ENCODE measurements around the gene BCL7C. TPM values are rescaled to one million over a fixed set of nuclear protein-coding genes. Genes with fewer than 3 reads are reported as not detected.
A peak's percentile ranks its signal among the peaks of the same experiment; 100 is the strongest.

Gene BCL7C
- total RNA-seq, 1 donor from 2014 or later = 46.2 TPM

- Histone ChIP-seq H3K4me3 (peak overlapping the region; percentile 17 to 59), H3K27me3 (no peaks in the 10 kb centered on the region), H3K9me3 (no peaks in the 10 kb centered on the region), H3K4me1 (peaks cover 3 to 6% of the 10 kb centered on the region in 2 donors), H3K36me3 (no peaks in the 10 kb centered on the region), H3K27ac (peak overlapping the region in 1 of 2 donors; percentile 48)
- peak in 1 of 2 donors; percentile 89 for DNase-seq (ENCODE audit: low spot score in 2 of 2)
- peak; percentile 69 to 91 (median 82) for TF ChIP-seq CTCF (IDR thresholded peaks at IDR 0.05)
- intact Hi-C loops (cut with DNase I) = loop anchor here (1.0 to 2.0 kb wide), 4 partner anchors 30 to 76 kb away; partner anchors contain the start of gene BCL7C
Observed at GRCh38 chr16:30844671-30845449, 49.0 kb downstream of the BCL7C start.

- TF ChIP-seq CTCF (IDR thresholded peaks at IDR 0.05) = no peak
- H3K27ac ChIP-seq = no peak overlapping the region
- no peaks in the 10 kb centered on the region for H3K9me3 ChIP-seq
- H3K36me3 ChIP-seq = no peaks in the 10 kb centered on the region
- H3K4me3 ChIP-seq = no peak overlapping the region
- intact Hi-C loops (cut with DNase I) = loop anchor here (1.0 to 2.0 kb wide), 4 partner anchors 31 to 77 kb away; partner anchors contain the start of gene BCL7C
- H3K27me3 ChIP-seq = no peaks in the 10 kb centered on the region
- DNase-seq (ENCODE audit: low spot score in 2 of 2) = no peak
- peaks cover 3 to 6% of the 10 kb centered on the region in 2 donors for H3K4me1 ChIP-seq
Observed at GRCh38 chr16:30844346-30844670, 49.6 kb downstream of the BCL7C start.

- Histone ChIP-seq H3K9me3 (no peaks in the 10 kb centered on the region), H3K27me3 (no peaks in the 10 kb centered on the region), H3K27ac (no peak overlapping the region), H3K4me3 (no peak overlapping the region), H3K36me3 (no peaks in the 10 kb centered on the region), H3K4me1 (peaks cover 3 to 6% of the 10 kb centered on the region in 2 donors)
- no peak for DNase-seq (ENCODE audit: low spot score in 2 of 2)
- intact Hi-C loops (cut with DNase I) = no loop called here
- no peak for TF ChIP-seq CTCF (IDR thresholded peaks at IDR 0.05)
Observed at GRCh38 chr16:30843501-30843900, 50.4 kb downstream of the BCL7C start.

GRCh38 chr16:30842971-30843370 lies 50.9 kb downstream of the BCL7C start:
- H3K9me3 ChIP-seq = no peaks in the 10 kb centered on the region
- intact Hi-C loops (cut with DNase I) = no loop called here
- no peak overlapping the region for H3K27ac ChIP-seq
- peaks cover 3 to 6% of the 10 kb centered on the region in 2 donors for H3K4me1 ChIP-seq
- H3K4me3 ChIP-seq = no peak overlapping the region
- H3K27me3 ChIP-seq = no peaks in the 10 kb centered on the region
- H3K36me3 ChIP-seq = no peaks in the 10 kb centered on the region
- no peak for TF ChIP-seq CTCF (IDR thresholded peaks at IDR 0.05)
- DNase-seq (ENCODE audit: low spot score in 2 of 2) = no peak

- Histone ChIP-seq H3K4me1 (peaks cover 3 to 6% of the 10 kb centered on the region in 2 donors), H3K27me3 (no peaks in the 10 kb centered on the region), H3K4me3 (no peak overlapping the region), H3K27ac (no peak overlapping the region), H3K9me3 (no peaks in the 10 kb centered on the region), H3K36me3 (no peaks in the 10 kb centered on the region)
- DNase-seq (ENCODE audit: low spot score in 2 of 2) = no peak
- no peak for TF ChIP-seq CTCF (IDR thresholded peaks at IDR 0.05)
- intact Hi-C loops (cut with DNase I) = no loop called here
Observed at GRCh38 chr16:30841332-30841731, 52.5 kb downstream of the BCL7C start.

Measured in ascending aorta (tissue), 2 donors.